HG03135 (cell line): Measurements from ENCODE around the gene PTTG1IP.

ENCODE experiments used
- ATAC-seq: cut with Tn5 transposase; IDR thresholded peaks from one replicate; pipeline ENCODE4 v1.9.1; 2021; ENCODE audit warnings: mild to moderate bottlenecking, moderate library complexity; ENCODE audit not compliant: unreplicated experiment

The PTTG1IP gene

GRCh38 chr21:44866780-44867179 lies 6.7 kb downstream of the PTTG1IP start:
- ATAC-seq, result no peak

- no peak for ATAC-seq
Observed at GRCh38 chr21:44865561-44866280, 7.8 kb downstream of the PTTG1IP start.

GRCh38 chr21:44862869-44863685 lies 10.4 kb downstream of the PTTG1IP start:
- ATAC-seq, result no peak

- no peak for ATAC-seq
Observed at GRCh38 chr21:44858791-44859190, 14.7 kb downstream of the PTTG1IP start.

- no peak for ATAC-seq
Observed at GRCh38 chr21:44858291-44858690, 15.2 kb downstream of the PTTG1IP start.

GRCh38 chr21:44857127-44857892 lies 16.2 kb downstream of the PTTG1IP start:
- ATAC-seq, result no peak

- no peak for ATAC-seq
Observed at GRCh38 chr21:44856131-44856530, 17.4 kb downstream of the PTTG1IP start.

GRCh38 chr21:44855572-44855971 lies 17.9 kb downstream of the PTTG1IP start:
- ATAC-seq, result no peak

- no peak for ATAC-seq
Observed at GRCh38 chr21:44854664-44855446, 18.6 kb downstream of the PTTG1IP start.

- no peak for ATAC-seq
Observed at GRCh38 chr21:44854391-44854663, 19.2 kb downstream of the PTTG1IP start.

- ATAC-seq, result no peak
Observed at GRCh38 chr21:44853601-44854390, 19.7 kb downstream of the PTTG1IP start.

- no peak for ATAC-seq
Observed at GRCh38 chr21:44850905-44851657, 22.4 kb downstream of the PTTG1IP start.

- no peak for ATAC-seq
Observed at GRCh38 chr21:44850208-44850800, 23.2 kb downstream of the PTTG1IP start.

GRCh38 chr21:44849616-44850130 lies 23.8 kb downstream of the PTTG1IP start:
- no peak for ATAC-seq

GRCh38 chr21:44848821-44849521 lies 24.5 kb downstream of the PTTG1IP start:
- no peak for ATAC-seq

- ATAC-seq, result no peak
Observed at GRCh38 chr21:44847261-44848056, 26.0 kb downstream of the PTTG1IP start.

GRCh38 chr21:44846485-44847260 lies 26.8 kb downstream of the PTTG1IP start:
- ATAC-seq, result no peak
